Retina (tissue), 1 donor: ENCODE data around the gene ELMO1.
A peak's percentile ranks its signal among the peaks of the same experiment; 100 is the strongest.
"Not testable (repeated sequence)": the region's sequence is repeated elsewhere in the genome, so short reads cannot be mapped to it uniquely, and the experiment has no call there.

Source experiments
- DNase-seq: peaks from one replicate; pipeline ENCODE4 v3.0.0-alpha.2; 2016

The ELMO1 gene

GRCh38 chr7:36994456-36995112, 454.1 kb downstream of the ELMO1 start:
- no peak for DNase-seq

GRCh38 chr7:36986948-36987724, 461.5 kb downstream of the ELMO1 start:
- DNase-seq: peak; percentile 66

GRCh38 chr7:36986511-36986933, 462.1 kb downstream of the ELMO1 start:
- peak; percentile 55 for DNase-seq

- no peak for DNase-seq
Measured at GRCh38 chr7:36985866-36986400, 462.7 kb downstream of the ELMO1 start.

GRCh38 chr7:36985316-36985715, 463.3 kb downstream of the ELMO1 start:
- no peak for DNase-seq

- peak; percentile 27 for DNase-seq
Measured at GRCh38 chr7:36984710-36985312, 463.9 kb downstream of the ELMO1 start.

GRCh38 chr7:36984041-36984521, 464.6 kb downstream of the ELMO1 start:
- DNase-seq: peak; percentile 42

- DNase-seq: no peak
Measured at GRCh38 chr7:36982766-36983165, 465.9 kb downstream of the ELMO1 start.

- DNase-seq: no peak
Measured at GRCh38 chr7:36979810-36980248, 468.8 kb downstream of the ELMO1 start.

- DNase-seq: no peak
Measured at GRCh38 chr7:36978461-36978860, 470.2 kb downstream of the ELMO1 start.

GRCh38 chr7:36977878-36978277, 470.8 kb downstream of the ELMO1 start:
- no peak for DNase-seq

- DNase-seq: not testable (repeated sequence)
Measured at GRCh38 chr7:36973534-36973933, 475.1 kb downstream of the ELMO1 start.

- DNase-seq: no peak
Measured at GRCh38 chr7:36972140-36972518, 476.5 kb downstream of the ELMO1 start.

- DNase-seq: no peak
Measured at GRCh38 chr7:36971515-36972139, 477.0 kb downstream of the ELMO1 start.

- no peak for DNase-seq
Measured at GRCh38 chr7:36970551-36971514, 477.8 kb downstream of the ELMO1 start.

- no peak for DNase-seq
Measured at GRCh38 chr7:36969376-36969775, 479.3 kb downstream of the ELMO1 start.

- DNase-seq: peak; percentile 58
Measured at GRCh38 chr7:36967387-36967786, 481.3 kb downstream of the ELMO1 start.

GRCh38 chr7:36966636-36967035, 482.0 kb downstream of the ELMO1 start:
- DNase-seq: no peak

GRCh38 chr7:36966039-36966438, 482.6 kb downstream of the ELMO1 start:
- DNase-seq: no peak

- DNase-seq: no peak
Measured at GRCh38 chr7:36965625-36966024, 483.0 kb downstream of the ELMO1 start.

- no peak for DNase-seq
Measured at GRCh38 chr7:36964297-36964696, 484.4 kb downstream of the ELMO1 start.

- DNase-seq: no peak
Measured at GRCh38 chr7:36962367-36962766, 486.3 kb downstream of the ELMO1 start.
